Epithelial cell of esophagus (primary cell): ENCODE data around the gene LSS.

Source experiments
- DNase-seq: peaks from one replicate; pipeline ENCODE4 v3.0.0; 2010; ENCODE audit warnings: low read depth
- H3K4me3 ChIP-seq: 2 replicates; pipeline ENCODE4 v1.5.1; 2011; ENCODE audit warnings: mild to moderate bottlenecking, low read length, control low read depth
- CTCF ChIP-seq: IDR thresholded peaks from 2 replicates; pipeline ENCODE4 v1.5.1; 2011; ENCODE audit warnings: low read depth, mild to moderate bottlenecking, low read length, control low read depth, inconsistent platforms; ENCODE audit not compliant: insufficient read depth; ENCODE audit errors: missing control alignments

The LSS gene

GRCh38 chr21:46208761-46209721 is 19.5 kb downstream of the LSS start:
- H3K4me3 ChIP-seq: no peak overlapping the region
- TF ChIP-seq CTCF: no peak
- no peak for DNase-seq

- no peak for TF ChIP-seq CTCF
- DNase-seq: no peak
- no peak overlapping the region for H3K4me3 ChIP-seq
These were observed 20.5 kb downstream of the LSS start for GRCh38 chr21:46207920-46208591.

GRCh38 chr21:46207006-46207919 is 21.3 kb downstream of the LSS start:
- TF ChIP-seq CTCF: no peak
- no peak for DNase-seq
- H3K4me3 ChIP-seq: no peak overlapping the region

- H3K4me3 ChIP-seq: no peak overlapping the region
- no peak for DNase-seq
- TF ChIP-seq CTCF: no peak
These were observed 22.2 kb downstream of the LSS start for GRCh38 chr21:46206163-46207005.

GRCh38 chr21:46205766-46206162 is 22.8 kb downstream of the LSS start:
- DNase-seq: no peak
- no peak overlapping the region for H3K4me3 ChIP-seq
- TF ChIP-seq CTCF: no peak

- no peak overlapping the region for H3K4me3 ChIP-seq
- TF ChIP-seq CTCF: no peak
- DNase-seq: no peak
These were observed 23.4 kb downstream of the LSS start for GRCh38 chr21:46205166-46205565.
